ENCODE measurements around the gene F7. TPM values are rescaled to one million over a fixed set of nuclear protein-coding genes. Genes with fewer than 3 reads are reported as not detected.
A peak's percentile ranks its signal among the peaks of the same experiment; 100 is the strongest.
"Not testable (repeated sequence)": the region's sequence is repeated elsewhere in the genome, so short reads cannot be mapped to it uniquely, and the experiment has no call there.

F7 gene
- total RNA-seq, 1 experiment from 2014 or later = not detected

DNA sequence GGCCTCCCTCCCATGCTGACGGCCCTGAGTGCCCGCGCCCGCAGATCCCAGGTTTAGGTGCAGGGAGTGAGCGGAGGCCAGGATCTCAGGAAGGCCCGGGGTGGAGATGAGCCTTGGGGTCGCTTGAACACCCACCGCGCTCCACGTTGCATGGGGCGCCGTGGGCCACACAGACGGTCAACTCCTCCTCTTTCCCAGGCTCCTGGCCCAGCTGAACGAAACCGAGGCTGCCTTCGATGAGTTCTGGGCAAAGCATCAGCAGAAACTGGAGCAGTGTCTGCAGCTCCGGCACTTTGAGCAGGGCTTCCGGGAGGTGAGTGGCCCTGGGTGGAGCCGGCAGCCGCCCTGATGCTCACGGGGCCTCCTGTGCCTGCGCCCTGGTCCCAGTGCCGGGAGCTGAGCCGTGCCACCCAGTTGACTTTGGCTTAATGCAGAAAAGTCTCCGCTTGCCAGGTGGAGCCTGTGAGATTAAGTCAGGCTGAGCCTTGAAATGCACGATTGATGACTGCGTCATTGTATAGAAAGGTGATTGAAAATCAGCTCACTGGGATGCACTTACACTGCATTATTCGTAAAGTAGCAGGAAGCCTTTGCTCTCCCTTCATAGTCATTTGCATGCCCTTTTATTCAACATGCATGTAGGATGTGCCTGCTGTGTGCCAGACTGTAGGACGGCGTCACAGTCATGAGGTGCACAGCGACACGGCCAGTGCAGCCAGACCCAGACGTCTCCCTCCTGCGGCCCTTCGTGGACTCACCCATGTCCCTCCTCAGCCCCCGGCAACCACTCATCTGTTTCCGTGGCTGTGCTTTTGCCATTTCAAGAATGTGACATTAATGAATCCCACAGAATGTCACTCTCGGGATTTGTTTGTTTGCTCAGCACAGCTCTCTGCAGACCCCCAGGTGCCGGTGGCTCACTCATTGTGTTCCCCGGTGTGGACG, 35.5 kb upstream of the F7 start:
- in situ Hi-C loops (cut with HindIII; ENCODE audit: low sequenced_read_pairs) = no loop called here
- peak; percentile 70 for DNase-seq (ENCODE audit: low spot score)

- in situ Hi-C loops (cut with HindIII; ENCODE audit: low sequenced_read_pairs) = no loop called here
- peak; percentile 54 for DNase-seq (ENCODE audit: low spot score)
These were observed 34.7 kb upstream of the F7 start for GRCh38 chr13:113070855-113071254.

GRCh38 chr13:113072376-113072775, 33.2 kb upstream of the F7 start:
- no peak for DNase-seq (ENCODE audit: low spot score)
- in situ Hi-C loops (cut with HindIII; ENCODE audit: low sequenced_read_pairs) = no loop called here

GRCh38 chr13:113073942-113074341, 31.6 kb upstream of the F7 start:
- in situ Hi-C loops (cut with HindIII; ENCODE audit: low sequenced_read_pairs) = no loop called here

DNA sequence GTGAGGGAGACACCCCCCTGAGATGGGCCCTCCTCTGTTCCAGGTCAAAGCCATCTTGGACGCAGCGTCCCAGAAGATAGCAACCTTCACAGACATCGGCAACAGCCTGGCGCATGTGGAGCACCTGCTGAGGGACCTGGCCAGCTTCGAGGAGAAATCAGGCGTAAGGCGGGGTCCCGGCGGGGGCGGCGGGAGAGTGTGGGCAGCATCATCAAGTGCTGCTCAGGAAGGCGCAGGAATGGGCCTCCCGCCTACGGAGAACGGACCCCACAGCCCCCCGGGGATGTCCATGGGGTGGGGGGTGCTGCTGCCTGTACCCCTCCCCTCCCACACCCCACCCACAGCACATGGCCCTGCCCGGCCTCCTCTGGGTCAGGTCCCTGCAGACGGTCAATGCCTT, 31.2 kb upstream of the F7 start:
- in situ Hi-C loops (cut with HindIII; ENCODE audit: low sequenced_read_pairs) = no loop called here
- no peak for DNase-seq (ENCODE audit: low spot score)

More at GRCh38 chr13:113073942-113074341, 31.6 kb upstream of the F7 start:
- no peak for DNase-seq (ENCODE audit: low spot score)

- DNase-seq (ENCODE audit: low spot score) = no peak
- in situ Hi-C loops (cut with HindIII; ENCODE audit: low sequenced_read_pairs) = no loop called here
These were observed 30.7 kb upstream of the F7 start for GRCh38 chr13:113074876-113075275.

GRCh38 chr13:113075711-113076110, 29.9 kb upstream of the F7 start:
- no peak for DNase-seq (ENCODE audit: low spot score)
- in situ Hi-C loops (cut with HindIII; ENCODE audit: low sequenced_read_pairs) = no loop called here

GRCh38 chr13:113076681-113077401, 28.8 kb upstream of the F7 start:
- DNase-seq (ENCODE audit: low spot score) = no peak
- in situ Hi-C loops (cut with HindIII; ENCODE audit: low sequenced_read_pairs) = no loop called here

DNA sequence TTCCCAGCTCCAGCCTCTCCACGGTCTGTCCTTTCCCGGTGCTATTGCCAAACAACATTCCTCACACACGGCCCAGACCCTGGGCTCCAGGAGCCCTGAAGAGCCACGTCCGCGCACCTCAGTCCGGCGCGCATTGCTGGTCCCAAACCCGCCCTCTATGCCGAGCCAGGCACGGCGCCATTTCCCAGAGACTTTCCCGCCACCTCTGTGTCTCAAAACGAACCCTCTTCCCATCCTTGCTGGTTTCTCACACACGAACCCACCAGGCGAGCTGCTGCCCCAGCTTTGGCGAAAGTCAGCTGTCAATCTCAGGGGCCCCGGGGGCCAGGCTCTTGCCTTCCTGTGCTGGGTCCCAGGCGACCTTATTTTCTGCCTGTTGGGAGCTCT, 28.0 kb upstream of the F7 start:
- DNase-seq (ENCODE audit: low spot score) = no peak
- in situ Hi-C loops (cut with HindIII; ENCODE audit: low sequenced_read_pairs) = no loop called here

DNA sequence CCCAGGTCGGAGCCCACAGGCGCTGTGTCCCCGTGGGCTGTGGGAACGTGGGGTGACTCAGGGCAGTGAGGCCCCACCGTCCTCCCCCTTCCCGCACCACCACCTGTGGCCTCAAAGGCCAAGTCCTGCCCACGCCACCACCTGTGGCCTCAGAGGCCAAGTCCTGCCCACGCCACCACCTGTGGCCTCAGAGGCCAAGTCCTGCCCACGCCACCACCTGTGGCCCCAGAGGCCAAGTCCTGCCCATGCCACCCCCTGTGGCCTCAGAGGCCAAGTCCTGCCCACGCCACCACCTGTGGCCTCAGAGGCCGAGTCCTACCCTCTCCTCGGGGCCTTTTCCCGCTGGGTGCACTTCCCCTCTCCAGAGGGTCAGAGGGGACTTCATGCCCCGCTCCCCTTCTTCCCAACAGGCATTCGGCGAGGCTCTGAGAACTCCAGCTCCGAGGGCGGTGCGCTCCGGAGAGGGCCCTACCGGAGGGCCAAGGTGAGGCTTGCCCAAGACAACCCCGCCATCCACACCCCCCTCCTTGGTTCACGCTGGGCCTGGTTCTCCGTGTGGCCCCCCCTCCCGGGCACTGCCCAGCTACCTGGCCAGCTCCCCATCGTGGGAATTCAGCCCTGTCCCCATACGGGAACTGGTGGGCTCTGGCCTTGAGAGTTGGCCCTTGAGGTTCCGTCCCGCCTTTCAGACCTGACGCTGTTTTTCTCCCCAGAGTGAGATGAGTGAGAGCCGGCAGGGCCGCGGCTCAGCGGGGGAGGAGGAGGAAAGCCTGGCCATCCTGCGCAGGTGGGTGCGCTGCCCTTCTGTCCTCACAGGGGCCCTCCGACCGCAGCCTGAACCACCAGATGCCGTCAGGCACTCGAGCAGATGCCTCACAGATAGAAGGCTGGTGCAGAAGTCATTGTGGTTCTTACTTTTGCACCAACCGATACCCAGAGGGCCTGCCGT, 27.4 kb upstream of the F7 start:
- no peak for DNase-seq (ENCODE audit: low spot score)
- in situ Hi-C loops (cut with HindIII; ENCODE audit: low sequenced_read_pairs) = no loop called here

- DNase-seq (ENCODE audit: low spot score) = no peak
- in situ Hi-C loops (cut with HindIII; ENCODE audit: low sequenced_read_pairs) = no loop called here
These were observed 26.4 kb upstream of the F7 start for GRCh38 chr13:113078902-113079780.

DNA sequence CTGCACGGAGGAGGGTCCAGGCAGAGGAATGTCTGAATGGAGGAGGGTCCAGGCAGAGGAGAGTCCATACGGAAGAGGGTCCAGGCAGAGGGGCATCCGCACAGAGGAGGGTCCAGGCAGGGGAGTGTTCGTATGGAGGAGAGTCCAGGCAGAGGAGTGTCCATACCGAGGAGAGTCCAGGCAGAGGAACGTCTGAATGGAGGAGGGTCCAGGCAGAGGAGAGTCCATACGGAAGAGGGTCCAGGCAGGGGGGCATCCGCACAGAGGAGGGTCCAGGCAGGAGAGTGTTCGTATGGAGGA, 25.9 kb upstream of the F7 start:
- in situ Hi-C loops (cut with HindIII; ENCODE audit: low sequenced_read_pairs); DNase-seq (ENCODE audit: low spot score): not testable (repeated sequence)

DNA sequence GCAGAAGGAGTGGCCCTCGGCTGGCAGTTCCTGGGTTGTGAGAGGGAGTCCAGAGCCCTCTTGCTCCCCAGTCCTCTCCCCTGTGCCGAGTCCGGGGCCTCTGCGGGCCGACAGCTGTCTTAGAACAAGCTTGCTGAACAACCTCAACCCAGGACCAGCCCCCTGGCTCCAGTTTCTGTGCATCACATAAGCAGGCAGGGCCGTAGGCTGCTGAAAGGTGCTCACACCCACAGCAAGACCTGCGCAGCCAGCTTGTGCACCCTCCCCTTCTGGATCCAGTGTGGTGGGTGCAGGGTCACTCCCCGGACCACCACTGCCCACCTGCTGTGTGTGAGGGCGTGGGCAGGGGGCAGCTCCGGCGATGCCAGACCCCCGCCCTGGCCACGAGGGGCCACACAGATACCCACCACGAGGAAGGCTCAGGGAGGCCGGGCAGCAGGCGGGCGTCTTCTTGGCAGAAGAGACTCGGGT, 25.2 kb upstream of the F7 start:
- DNase-seq (ENCODE audit: low spot score) = no peak
- in situ Hi-C loops (cut with HindIII; ENCODE audit: low sequenced_read_pairs) = no loop called here

- no peak for DNase-seq (ENCODE audit: low spot score)
- in situ Hi-C loops (cut with HindIII; ENCODE audit: low sequenced_read_pairs) = no loop called here
These were observed 24.6 kb upstream of the F7 start for GRCh38 chr13:113080901-113081521.

- no peak for DNase-seq (ENCODE audit: low spot score)
- in situ Hi-C loops (cut with HindIII; ENCODE audit: low sequenced_read_pairs) = no loop called here
These were observed 23.2 kb upstream of the F7 start for GRCh38 chr13:113082198-113083021.

DNA sequence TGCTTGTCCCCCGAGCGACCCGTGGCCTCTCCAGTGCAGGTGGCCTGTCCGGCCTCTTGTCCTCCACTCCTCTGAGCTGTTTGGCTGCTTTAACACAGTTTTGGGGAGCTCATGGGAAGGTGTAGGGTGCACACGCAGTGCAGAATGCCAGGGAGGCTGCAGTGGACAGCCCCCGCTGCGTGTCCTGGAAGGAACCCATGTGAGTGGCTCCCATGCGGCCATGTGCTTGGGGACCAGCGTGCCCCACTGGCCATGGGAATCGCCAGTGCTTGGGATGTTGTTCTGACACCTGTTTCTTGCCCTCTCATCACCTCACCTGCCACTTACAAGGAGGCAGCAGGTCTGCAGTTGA, 22.6 kb upstream of the F7 start:
- in situ Hi-C loops (cut with HindIII; ENCODE audit: low sequenced_read_pairs) = no loop called here
- no peak for DNase-seq (ENCODE audit: low spot score)

- peak; percentile 88 for DNase-seq (ENCODE audit: low spot score)
- in situ Hi-C loops (cut with HindIII; ENCODE audit: low sequenced_read_pairs) = no loop called here
These were observed 22.1 kb upstream of the F7 start for GRCh38 chr13:113083402-113084061.
